Thyroid gland (tissue), 4 donors: ENCODE measurements around the gene KCNRG. TPM values are rescaled to one million over a fixed set of nuclear protein-coding genes. Genes with fewer than 3 reads are reported as not detected.

Experiments
- DNase-seq, 2 donors: peaks; one replicate each; pipeline ENCODE4 v3.0.0-alpha.2; 2019
- H3K27ac ChIP-seq, 3 donors: fragments of 200-600 bp; sonication (generic); 1 replicate in 2 of 3; 2 replicates in 1 of 3; pipeline ENCODE4 v1.5.1; 2016 to 2019; ENCODE audit warnings: mild to moderate bottlenecking in 1 of 3, moderate library complexity in 1 of 3
- H3K27me3 ChIP-seq: fragments of 200-600 bp; sonication (generic); one replicate; pipeline ENCODE4 v1.5.1; 2019
- H3K36me3 ChIP-seq, 2 donors: fragments of 200-600 bp; sonication (generic); one replicate each; pipeline ENCODE4 v1.5.1; 2016 to 2019
- H3K4me1 ChIP-seq, 2 donors: fragments of 200-600 bp; sonication (generic); one replicate each; pipeline ENCODE4 v1.5.1; 2017 to 2019
- H3K4me3 ChIP-seq, 3 donors: fragments of 200-600 bp; sonication (generic); replicated peaks in 1 of 3; 1 replicate in 2 of 3; 2 replicates in 1 of 3; pipeline ENCODE4 v1.5.1; 2016; ENCODE audit warnings: mild to moderate bottlenecking in 1 of 3
- H3K9me3 ChIP-seq: fragments of 200-600 bp; sonication (generic); one replicate; pipeline ENCODE4 v1.5.1; 2017
- CTCF ChIP-seq, 6 experiments: fragments of 200-600 bp in 3 of 6; fragments of 450-650 bp in 3 of 6; sonication (generic) in 3 of 6; IDR thresholded peaks; one replicate each; pipeline ENCODE4 v1.5.1; 2016 to 2019; ENCODE audit warnings: antibody characterized with exemption in 6 of 6, mild to moderate bottlenecking in 2 of 6, inconsistent platforms in 1 of 6, moderate library complexity in 1 of 6
- POLR2A ChIP-seq, 2 donors: fragments of 450-650 bp; IDR thresholded peaks; one replicate each; pipeline ENCODE4 v1.6.1; 2017; ENCODE audit warnings: antibody characterized with exemption in 2 of 2, mild to moderate bottlenecking in 2 of 2, moderate library complexity in 1 of 2
- WGBS, 2 donors: methylation state at CpG; one replicate each; pipeline ENCODE4 v1.1.5; 2017; 5-methylcytosine and 5-hydroxymethylcytosine counted together
- intact Hi-C: fragments of 100-400 bp; cut with DNase I; formaldehyde crosslinking; loops from one replicate; pipeline ENCODE4 v1.15.1; 2023
- total RNA-seq, 4 donors: library from RNA; depleted of rRNA; stranded (reverse); fragments of >200 nt; gene quantifications; one replicate each; pipeline ENCODE4 v1.2.3, GENCODE V29; 2016

Gene KCNRG
- total RNA-seq, 4 donors from 2014 or later: 1.0 to 5.8 (median 2.6) TPM

- Histone ChIP-seq H3K4me3 (peak overlapping the region; percentile 42 to 93 (median 90)), H3K27me3 (no peaks in the 10 kb centered on the region), H3K4me1 (peaks cover 27 to 32% of the 10 kb centered on the region in 2 donors), H3K36me3 (no peaks in the 10 kb centered on the region), H3K27ac (peak overlapping the region; percentile 95 to 98 (median 96)), H3K9me3 (no peaks in the 10 kb centered on the region)
- intact Hi-C loops: loop anchor here (10.0 kb wide), 2 partner anchors 88 to 128 kb away; no protein-coding TSS in a partner anchor
- peak; percentile 92 to 94 for DNase-seq
- TF ChIP-seq POLR2A (IDR thresholded peaks at IDR 0.05) (peak in 1 of 2 donors; percentile 75), CTCF (IDR thresholded peaks at IDR 0.05) (no peak)
- WGBS, 2 donors: 0 to 1% methylated on average over 32 to 34 of the region's 68 CpGs
Observed at GRCh38 chr13:49996161-49996915, 18.9 kb upstream of the KCNRG start.

DNA sequence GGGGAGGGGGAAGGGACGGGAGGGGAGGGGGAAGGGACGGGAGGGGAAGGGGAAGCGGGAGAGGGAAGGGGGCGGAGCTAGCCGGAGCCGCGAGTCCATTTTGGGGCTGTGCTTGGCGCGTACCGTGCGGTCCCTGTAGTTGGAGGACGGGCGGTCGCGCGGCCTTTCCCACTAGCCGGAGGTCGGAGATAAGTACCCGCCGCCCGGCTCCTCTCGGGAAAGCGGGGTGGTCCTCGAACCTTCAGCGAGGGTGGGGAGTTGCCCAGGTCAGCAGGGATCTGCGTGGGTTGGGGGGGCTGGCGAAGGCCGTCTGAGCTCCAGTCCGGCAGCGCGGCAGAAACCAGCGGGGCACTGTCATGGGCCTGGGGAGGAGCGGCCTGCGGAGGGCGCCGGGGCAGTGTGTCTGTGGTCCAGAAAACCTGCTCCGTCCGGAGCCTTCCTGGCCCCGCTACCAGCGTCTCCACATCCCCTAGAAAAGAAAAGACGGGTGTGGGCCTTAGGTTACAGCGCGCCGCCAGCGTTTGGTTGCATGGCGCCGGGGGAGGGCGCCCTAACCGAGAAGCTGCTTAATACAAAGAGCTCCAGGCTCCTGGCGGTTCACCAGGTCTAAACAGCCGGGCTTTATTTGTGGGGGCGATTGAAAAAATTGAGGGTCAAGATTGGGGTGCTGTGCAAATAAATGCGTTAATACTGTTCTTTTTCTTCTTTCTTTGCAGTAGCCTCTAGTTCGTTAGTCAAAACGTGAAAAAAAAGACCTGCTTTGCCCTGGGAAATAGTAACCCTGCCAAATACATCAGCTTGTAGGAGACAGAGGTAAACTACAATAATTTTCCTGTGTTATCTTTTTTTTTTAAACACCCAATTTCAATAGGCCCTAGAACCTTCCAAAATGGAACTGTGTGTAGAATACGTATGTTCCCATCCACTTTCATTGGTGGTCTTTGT lies 18.0 kb upstream of the KCNRG start, which contains the start of gene TRIM13:
TSS of gene TRIM13 (plus strand) at position 92 of the 945 bp plus-strand sequence. CDS start 14,899 bp downstream, outside the sequence.
- H3K36me3 ChIP-seq: no peaks in the 10 kb centered on the region

GRCh38 chr13:49997955-49998354 lies 17.3 kb upstream of the KCNRG start:
- DNase-seq: no peak
- Histone ChIP-seq H3K4me3 (peak overlapping the region in 2 of 3 donors; percentile 86 to 93), H3K27ac (peak overlapping the region in 2 of 3 donors; percentile 97 to 99), H3K36me3 (no peaks in the 10 kb centered on the region), H3K9me3 (no peaks in the 10 kb centered on the region), H3K27me3 (no peaks in the 10 kb centered on the region), H3K4me1 (peaks cover 33% of the 10 kb centered on the region in 2 donors)
- intact Hi-C loops: loop anchor here (10.0 kb wide), 2 partner anchors 87 to 127 kb away; no protein-coding TSS in a partner anchor
- TF ChIP-seq CTCF (IDR thresholded peaks at IDR 0.05) (no peak), POLR2A (IDR thresholded peaks at IDR 0.05) (no peak)
- WGBS, 2 donors: 21 to 24% methylated on average over 4 of the region's 4 CpGs

More for the DNA sequence above, 18.0 kb upstream of the KCNRG start, which contains the start of gene TRIM13:
- peak within 1 kb of the TSS; percentile 89 to 93 (median 90) for H3K4me3 ChIP-seq
- H3K27ac ChIP-seq: peak within 1 kb of the TSS; percentile 97 to 99 (median 98)
- H3K27me3 ChIP-seq: no peaks in the 10 kb centered on the region
- TF ChIP-seq POLR2A (IDR thresholded peaks at IDR 0.05) (peak in 1 of 2 donors; percentile 83), CTCF (IDR thresholded peaks at IDR 0.05) (peak; percentile 22 to 83 (median 71))
- peak; percentile 91 to 93 for DNase-seq
- H3K9me3 ChIP-seq: no peaks in the 10 kb centered on the region
- 1 to 2% methylated on average over 32 to 50 of the region's 56 CpGs for WGBS, 2 donors
- intact Hi-C loops: loop anchor here (10.0 kb wide), 2 partner anchors 88 to 128 kb away; no protein-coding TSS in a partner anchor
- peaks cover 29 to 33% of the 10 kb centered on the region in 2 donors for H3K4me1 ChIP-seq

DNA sequence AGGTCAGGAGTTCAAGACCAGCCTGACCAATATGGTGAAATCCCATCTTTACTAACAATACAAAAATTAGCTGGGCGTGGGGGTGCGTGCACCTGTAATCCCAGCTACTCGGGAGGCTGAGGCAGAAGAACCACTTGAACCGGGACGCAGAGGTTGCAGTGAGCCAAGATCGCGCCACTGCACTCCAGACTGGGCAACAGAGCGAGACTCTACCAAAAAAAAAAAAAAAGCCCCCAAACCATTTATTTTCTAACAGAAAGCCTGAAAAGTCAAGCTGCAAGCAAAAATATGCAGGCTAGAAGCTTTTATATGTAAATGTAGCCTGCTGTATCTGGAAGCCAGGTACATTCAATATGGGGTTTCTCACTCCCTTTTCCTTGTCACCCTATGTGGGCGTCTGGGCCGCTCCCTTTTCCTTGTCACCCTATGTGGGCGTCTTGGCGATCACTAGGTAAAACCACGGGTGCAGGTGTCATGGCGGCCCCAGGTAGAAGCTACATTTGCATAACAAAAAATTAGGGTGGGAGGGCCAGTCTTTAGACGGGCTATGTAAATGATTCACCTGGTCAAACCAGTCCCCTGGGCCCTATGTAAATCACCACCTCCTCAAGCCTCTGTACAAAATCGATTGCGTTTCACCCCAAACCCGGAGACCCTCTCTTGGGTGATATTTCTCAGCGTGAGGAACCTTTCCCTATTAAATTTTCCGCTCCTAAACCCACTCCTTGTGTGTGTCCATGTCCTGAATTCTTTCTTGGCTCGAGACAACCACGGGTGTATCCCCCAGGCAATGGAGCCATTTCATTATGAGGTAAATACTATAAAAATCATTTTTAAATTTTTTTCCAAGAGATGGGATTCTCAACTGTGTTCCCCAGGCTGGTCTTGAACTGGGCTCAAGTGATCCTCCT lies 16.3 kb upstream of the KCNRG start:
- no peak for DNase-seq
- intact Hi-C loops: loop anchor here (10.0 kb wide), 2 partner anchors 86 to 126 kb away; no protein-coding TSS in a partner anchor
- WGBS, 2 donors: 77 to 81% methylated on average over 22 of the region's 22 CpGs
- peak overlapping the region in 1 of 3 donors; percentile 93 for H3K4me3 ChIP-seq
- no peaks in the 10 kb centered on the region for H3K9me3 ChIP-seq
- H3K36me3 ChIP-seq: no peaks in the 10 kb centered on the region
- no peak overlapping the region for H3K27ac ChIP-seq
- TF ChIP-seq CTCF (IDR thresholded peaks at IDR 0.05): no peak
- TF ChIP-seq POLR2A (IDR thresholded peaks at IDR 0.05): no peak
- no peaks in the 10 kb centered on the region for H3K27me3 ChIP-seq
- peaks cover 33 to 35% of the 10 kb centered on the region in 2 donors for H3K4me1 ChIP-seq
